HepG2 (cell line): Measurements from ENCODE around the gene ZNF547. TPM values are rescaled to one million over a fixed set of nuclear protein-coding genes. Genes with fewer than 3 reads are reported as not detected.

Experiments used
- GMEB1 ChIP-seq: sonication (generic); formaldehyde crosslinking; IDR thresholded peaks from 2 replicates; pipeline ENCODE4 v1.5.1; 2020; ENCODE audit warnings: missing genetic modification reagents, mild to moderate bottlenecking, borderline replicate concordance
- KDM1A ChIP-seq: IDR thresholded peaks from 2 replicates; pipeline ENCODE4 v1.6.1; 2016; ENCODE audit warnings: missing compliant biosample characterization
- MED13 ChIP-seq: sonication (generic); formaldehyde crosslinking; IDR thresholded peaks from 2 replicates; pipeline ENCODE4 v1.5.0; 2020; ENCODE audit warnings: missing genetic modification reagents
- PRDM10 ChIP-seq: sonication (generic); formaldehyde crosslinking; IDR thresholded peaks from 2 replicates; pipeline ENCODE4 v1.4.0; 2020; ENCODE audit warnings: low read depth, missing genetic modification reagents
- ZBTB40 ChIP-seq, 2 experiments: fragments of 450-650 bp in 1 of 2; sonication (generic) in 1 of 2; formaldehyde crosslinking in 1 of 2; IDR thresholded peaks; 2 replicates each; pipeline versions ENCODE4 v1.6.1 to v1.8.0; 2016 to 2022; ENCODE audit warnings: antibody characterized with exemption in 1 of 2, mild to moderate bottlenecking in 1 of 2, missing genetic modification reagents in 1 of 2
- ZFP91 ChIP-seq: sonication (generic); formaldehyde crosslinking; IDR thresholded peaks from 2 replicates; pipeline ENCODE4 v1.9.0; 2022; ENCODE audit warnings: missing genetic modification reagents, mild to moderate bottlenecking, borderline replicate concordance
- ZGPAT ChIP-seq: IDR thresholded peaks from 2 replicates; pipeline ENCODE4 v1.6.1; 2016; ENCODE audit warnings: mild to moderate bottlenecking
- polyA plus RNA-seq, 8 experiments: library from polyadenylated mRNA; depleted of rRNA in 3 of 8; stranded (reverse) in 7 of 8; unstranded in 1 of 8; fragments of >200 nt; fragmentation: Illumina TruSeq in 4 of 8; extraction: Trizol in 4 of 8; gene quantifications; 2 replicates each; pipeline versions ENCODE4 v1.2.1 to v1.2.3, GENCODE V29; 2011 to 2016; ENCODE audit warnings: low read depth in 4 of 8, missing spikeins in 1 of 8, mixed read lengths in 1 of 8; ENCODE audit not compliant: insufficient read depth in 1 of 8
- total RNA-seq, 5 experiments: library from RNA; depleted of rRNA; stranded (reverse); fragments of >200 nt; fragmentation: Illumina TruSeq; extraction: Trizol; gene quantifications; 2 replicates each; pipeline ENCODE4 v1.2.3, GENCODE V29; 2016; ENCODE audit warnings: low read depth in 1 of 5

The ZNF547 gene
- total and polyA plus RNA-seq, 2 of the 13 experiments (the other 11 are each of a cell fraction or from before 2014, with no cell fraction given), result 2.0 to 2.6 TPM

- TF ChIP-seq ZBTB40 (IDR thresholded peaks at IDR 0.05) (no peak), ZBTB40 (CRISPR knock-in tag; IDR thresholded peaks at IDR 0.05) (peak; percentile 40; the same call in 1 of the 2 replicates), MED13 (CRISPR knock-in tag) (0 out of 2 replicates have a peak, but pooled peaks have one; percentile 4), ZGPAT (peak; percentile 71), GMEB1 (peak; percentile 100), PRDM10 (peak; percentile 61; the same call in 1 of the 2 replicates), ZFP91 (CRISPR knock-in tag) (peak; percentile 81; the same call in 1 of the 2 replicates), KDM1A (CRISPR knock-in tag) (no peak)
Measured at GRCh38 chr19:57410877-57411671, 47.7 kb downstream of the ZNF547 start, which contains the start of gene ZNF17 (continued).
